Large intestine (tissue), 3 donors: ENCODE data around the gene SENP1. TPM values are rescaled to one million over a fixed set of nuclear protein-coding genes. Genes with fewer than 3 reads are reported as not detected.

Source experiments
- DNase-seq, 2 donors: peaks; one replicate each; pipeline versions ENCODE4 v3.0.0 to v3.0.0-alpha.2; 2013
- H3K27ac ChIP-seq: one replicate; pipeline ENCODE4 v1.5.1; 2013; ENCODE audit warnings: low read length
- H3K27me3 ChIP-seq: 2 replicates; pipeline ENCODE4 v1.6.1; 2013; ENCODE audit warnings: low read length; ENCODE audit not compliant: control insufficient read depth, insufficient read depth
- H3K36me3 ChIP-seq: 2 replicates; pipeline ENCODE4 v1.6.1; 2013; ENCODE audit warnings: low read length; ENCODE audit not compliant: control insufficient read depth, insufficient read depth
- H3K4me1 ChIP-seq: one replicate; pipeline ENCODE4 v1.6.1; 2013; ENCODE audit warnings: low read length; ENCODE audit not compliant: control insufficient read depth, insufficient read depth
- H3K4me3 ChIP-seq: one replicate; pipeline ENCODE4 v1.5.1; 2013; ENCODE audit warnings: low read length
- H3K9me3 ChIP-seq: one replicate; pipeline ENCODE4 v1.6.1; 2013; ENCODE audit warnings: mild to moderate bottlenecking, low read depth, low read length, moderate library complexity; ENCODE audit not compliant: control insufficient read depth
- WGBS: methylation state at CpG from one replicate; pipeline ENCODE4 v1.1.5; 2013; ENCODE audit warnings: low lambda C conversion rate; ENCODE audit not compliant: insufficient coverage; 5-methylcytosine and 5-hydroxymethylcytosine counted together
- polyA plus RNA-seq: library from polyadenylated mRNA; unstranded; fragments of 120-200 nt; gene quantifications from one replicate; pipeline ENCODE4 v1.2.1, GENCODE V29; 2013

SENP1 gene
- polyA plus RNA-seq, 1 donor, result 11.9 TPM

- Histone ChIP-seq H3K4me3 (no peak overlapping the region), H3K36me3 (peaks cover 39% of the 10 kb centered on the region), H3K27ac (no peak overlapping the region), H3K27me3 (no peaks in the 10 kb centered on the region), H3K9me3 (no peaks in the 10 kb centered on the region), H3K4me1 (no peaks in the 10 kb centered on the region)
- WGBS, result 100% methylated on average over 1 of the region's 1 CpG
- no peak for DNase-seq
These were observed 36.6 kb downstream of the SENP1 start for GRCh38 chr12:48069241-48069640.

- peaks cover 36% of the 10 kb centered on the region for H3K36me3 ChIP-seq
These were observed 37.4 kb downstream of the SENP1 start for GRCh38 chr12:48068457-48068856.

GRCh38 chr12:48067250-48067938, 38.5 kb downstream of the SENP1 start:
- WGBS, result no CpG with 5 or more reads among the region's 4 CpGs

More at GRCh38 chr12:48068457-48068856, 37.4 kb downstream of the SENP1 start:
- H3K4me1 ChIP-seq, result no peaks in the 10 kb centered on the region
- no peak overlapping the region for H3K4me3 ChIP-seq
- no peak overlapping the region for H3K27ac ChIP-seq
- no peak for DNase-seq
- no CpG with 5 or more reads among the region's 2 CpGs for WGBS
- H3K9me3 ChIP-seq, result no peaks in the 10 kb centered on the region
- H3K27me3 ChIP-seq, result no peaks in the 10 kb centered on the region

GRCh38 chr12:48065041-48065440, 40.8 kb downstream of the SENP1 start:
- DNase-seq, result no peak
- WGBS, result 82% methylated on average over 2 of the region's 5 CpGs
- Histone ChIP-seq H3K9me3 (no peaks in the 10 kb centered on the region), H3K4me1 (no peaks in the 10 kb centered on the region), H3K27me3 (no peaks in the 10 kb centered on the region), H3K27ac (no peak overlapping the region), H3K4me3 (no peak overlapping the region), H3K36me3 (peaks cover 38% of the 10 kb centered on the region)

More at GRCh38 chr12:48067250-48067938, 38.5 kb downstream of the SENP1 start:
- H3K4me1 ChIP-seq, result no peaks in the 10 kb centered on the region
- DNase-seq, result no peak
- H3K27ac ChIP-seq, result no peak overlapping the region
- H3K9me3 ChIP-seq, result no peaks in the 10 kb centered on the region
- H3K27me3 ChIP-seq, result no peaks in the 10 kb centered on the region
- peaks cover 38% of the 10 kb centered on the region for H3K36me3 ChIP-seq
- H3K4me3 ChIP-seq, result no peak overlapping the region

GRCh38 chr12:48063530-48063929, 42.3 kb downstream of the SENP1 start:
- no peaks in the 10 kb centered on the region for H3K4me1 ChIP-seq
- H3K27ac ChIP-seq, result no peak overlapping the region
- no peaks in the 10 kb centered on the region for H3K27me3 ChIP-seq
- peaks cover 6% of the 10 kb centered on the region for H3K9me3 ChIP-seq
- H3K36me3 ChIP-seq, result peaks cover 44% of the 10 kb centered on the region
- WGBS, result 98% methylated on average over 6 of the region's 6 CpGs
- no peak overlapping the region for H3K4me3 ChIP-seq
- DNase-seq, result no peak

- no CpG with 5 or more reads among the region's 1 CpG for WGBS
- DNase-seq, result peak in 1 of 2 donors; percentile 31
- Histone ChIP-seq H3K4me1 (no peaks in the 10 kb centered on the region), H3K4me3 (no peak overlapping the region), H3K27ac (no peak overlapping the region), H3K27me3 (no peaks in the 10 kb centered on the region), H3K9me3 (peaks cover 6% of the 10 kb centered on the region), H3K36me3 (peaks cover 42% of the 10 kb centered on the region)
These were observed 43.8 kb downstream of the SENP1 start for GRCh38 chr12:48061938-48062719.

- peaks cover 42% of the 10 kb centered on the region for H3K36me3 ChIP-seq
- DNase-seq, result no peak
These were observed 45.4 kb downstream of the SENP1 start for GRCh38 chr12:48060474-48060873.

GRCh38 chr12:48058771-48059170, 47.1 kb downstream of the SENP1 start:
- no peaks in the 10 kb centered on the region for H3K27me3 ChIP-seq
- no peak for DNase-seq
- peaks cover 39% of the 10 kb centered on the region for H3K36me3 ChIP-seq
- H3K4me3 ChIP-seq, result no peak overlapping the region
- peaks cover 6% of the 10 kb centered on the region for H3K9me3 ChIP-seq
- WGBS, result 98% methylated on average over 5 of the region's 5 CpGs
- no peaks in the 10 kb centered on the region for H3K4me1 ChIP-seq
- H3K27ac ChIP-seq, result no peak overlapping the region

More at GRCh38 chr12:48060474-48060873, 45.4 kb downstream of the SENP1 start:
- peaks cover 6% of the 10 kb centered on the region for H3K9me3 ChIP-seq
- H3K27me3 ChIP-seq, result no peaks in the 10 kb centered on the region
- H3K4me1 ChIP-seq, result no peaks in the 10 kb centered on the region
- no peak overlapping the region for H3K4me3 ChIP-seq
- 100% methylated on average over 1 of the region's 2 CpGs for WGBS
- no peak overlapping the region for H3K27ac ChIP-seq

GRCh38 chr12:48054955-48055821, 50.7 kb downstream of the SENP1 start:
- Histone ChIP-seq H3K4me1 (no peaks in the 10 kb centered on the region), H3K4me3 (no peak overlapping the region), H3K27ac (no peak overlapping the region), H3K36me3 (peaks cover 20% of the 10 kb centered on the region), H3K9me3 (peaks cover 6% of the 10 kb centered on the region), H3K27me3 (no peaks in the 10 kb centered on the region)
- no peak for DNase-seq
- WGBS, result no CpG with 5 or more reads among the region's 12 CpGs

- Histone ChIP-seq H3K27ac (no peak overlapping the region), H3K9me3 (peaks cover 2% of the 10 kb centered on the region), H3K4me1 (no peaks in the 10 kb centered on the region), H3K4me3 (no peak overlapping the region), H3K27me3 (no peaks in the 10 kb centered on the region), H3K36me3 (peaks cover 16% of the 10 kb centered on the region)
- WGBS, result 100% methylated on average over 1 of the region's 4 CpGs
- DNase-seq, result no peak
These were observed 52.0 kb downstream of the SENP1 start for GRCh38 chr12:48053883-48054282.
